Heart left ventricle (tissue), 16 donors: Measurements from ENCODE around the gene SPAG17. TPM values are rescaled to one million over a fixed set of nuclear protein-coding genes. Genes with fewer than 3 reads are reported as not detected.

Source experiments
- ATAC-seq, 4 donors: fragments of 200-7000 bp; cut with Tn5 transposase; one replicate each; pipeline ENCODE4 v1.9.1; 2020 to 2022; ENCODE audit warnings: moderate library complexity in 4 of 4, mild to moderate bottlenecking in 3 of 4, moderate number of reproducible peaks in 1 of 4
- DNase-seq, 5 donors: peaks; one replicate each; pipeline ENCODE4 v3.0.0-alpha.2; 2020
- H3K27ac ChIP-seq, 12 donors: fragments of 200-600 bp; sonication (generic) in 4 of 12; one replicate each; pipeline versions ENCODE4 v1.5.0 to v1.8.0; 2016 to 2022; ENCODE audit warnings: mild to moderate bottlenecking in 2 of 12
- H3K27me3 ChIP-seq, 9 donors: fragments of 200-600 bp; sonication (generic) in 2 of 9; one replicate each; pipeline versions ENCODE4 v1.5.1 to v1.8.0; 2016 to 2022; ENCODE audit warnings: mild to moderate bottlenecking in 3 of 9
- H3K36me3 ChIP-seq, 9 donors: fragments of 200-600 bp; sonication (generic) in 2 of 9; one replicate each; pipeline versions ENCODE4 v1.5.0 to v1.8.0; 2018 to 2022; ENCODE audit warnings: mild to moderate bottlenecking in 2 of 9
- H3K4me1 ChIP-seq, 12 donors: fragments of 200-600 bp; sonication (generic) in 4 of 12; one replicate each; pipeline versions ENCODE4 v1.5.0 to v1.8.0; 2016 to 2022; ENCODE audit warnings: mild to moderate bottlenecking in 3 of 12
- H3K4me3 ChIP-seq, 12 donors: fragments of 200-600 bp; sonication (generic) in 4 of 12; one replicate each; pipeline versions ENCODE4 v1.5.0 to v1.8.0; 2017 to 2022; ENCODE audit warnings: mild to moderate bottlenecking in 9 of 12, moderate library complexity in 4 of 12
- H3K9me3 ChIP-seq, 12 donors: fragments of 200-600 bp; sonication (generic) in 4 of 12; one replicate each; pipeline versions ENCODE4 v1.5.0 to v1.8.0; 2016 to 2022; ENCODE audit warnings: mild to moderate bottlenecking in 1 of 12
- POLR2A ChIP-seq, 2 donors: fragments of 450-650 bp; IDR thresholded peaks; one replicate each; pipeline ENCODE4 v1.6.1; 2017; ENCODE audit warnings: antibody characterized with exemption in 2 of 2, mild to moderate bottlenecking in 2 of 2, moderate library complexity in 2 of 2
- WGBS, 4 donors: extraction: QIAGEN DNeasy Blood & Tissue Kit in 2 of 4; methylation state at CpG; one replicate each; pipeline versions ENCODE4 v1.1.5 to v1.1.7; 2013 to 2018; 5-methylcytosine and 5-hydroxymethylcytosine counted together
- intact Hi-C, 10 donors: fragments of 100-400 bp; cut with DNase I; formaldehyde crosslinking; loops; one replicate each; pipeline versions ENCODE4 v1.11.1 to v1.14.2; 2022
- polyA plus RNA-seq, 2 donors: library from polyadenylated mRNA; stranded (reverse); fragments of 200-250 nt; gene quantifications; one replicate each; pipeline ENCODE4 v1.2.3, GENCODE V29; 2013
- total RNA-seq, 9 donors: library from RNA; depleted of rRNA in 2 of 9; stranded (reverse); fragments of >200 nt in 2 of 9; fragmentation: NEBNext Ultra II Directional in 3 of 9; extraction: Animal tissue kit (Norgen Biotek cat#: 25700) in 3 of 9; gene quantifications; one replicate each; pipeline versions ENCODE4 v1.1.0 to v1.2.4, GENCODE V29; 2016 to 2023
- TF ChIP-seq, protein P1 (sequence below), 12 donors: fragments of 200-600 bp; sonication (generic) in 4 of 12; IDR thresholded peaks; one replicate each; pipeline versions ENCODE4 v1.5.0 to v1.8.0; 2018 to 2022; ENCODE audit warnings: antibody characterized with exemption in 12 of 12, mild to moderate bottlenecking in 5 of 12
- donor health status: ischemic (EF 13 %, LVEDD 7.1; RV severe dilation, severe dysfunction).
- donor health status: healthy with polysubstance abuse.
- donor health status: DM: no; HTN: yes; CAD: no.
- donor health status: DM: no; HTN: no; CAD: no.
- donor health status: ischemic (EF 25% LVEDD 6.9; RV normal size, moderate dysfunction).
- donor health status: ischemic (EF 25% LVEDD 5.7; RV mildly dilated, moderate dysfunction).
- donor health status: healthy.
- donor health status: DM: yes; HTN: yes; CAD: no.
- donor health status: ischemic (EF 35%, LVEDD 5.7; RV mildly dilated, moderate dysfunction).
- donor health status: nonischemic (EF 11% LVEDD 7.7; RV severe dilation, severe dysfunction).
- donor health status: DM: yes; HTN: yes; CAD: no.
- donor health status: PGD.
- donor health status: ischemic (EF 29% LVEDD 5.4; RV normal size, mild dysfunction).
- donor health status: nonischemic (EF 23%, LVEDD 6.1; RV moderate dilation, normal function).

The SPAG17 gene
- total and polyA plus RNA-seq, 11 donors: 0.38 to 0.48 TPM; not detected in 9

DNA sequence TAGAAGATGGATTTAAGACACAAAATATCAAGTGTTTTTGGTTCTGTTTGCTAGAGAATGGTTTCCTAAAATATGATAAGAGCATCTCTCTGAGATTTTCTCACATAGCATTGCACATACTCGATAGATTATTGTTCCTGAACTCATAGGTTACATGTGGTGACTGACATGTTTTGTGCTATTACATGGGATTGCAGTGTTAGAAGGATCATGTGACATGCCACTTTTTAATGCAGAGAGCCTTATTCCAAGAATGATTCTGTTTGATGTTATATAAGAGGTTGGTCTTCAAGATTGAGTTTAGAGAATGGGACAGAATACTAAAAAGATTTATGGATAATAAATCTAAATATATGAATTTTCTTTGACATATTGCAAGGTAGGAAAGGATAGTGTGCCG lies 34.4 kb upstream of the SPAG17 start:
- Histone ChIP-seq H3K4me1 (no peaks in the 10 kb centered on the region), H3K27ac (no peak overlapping the region), H3K9me3 (no peaks in the 10 kb centered on the region), H3K27me3 (no peaks in the 10 kb centered on the region), H3K36me3 (no peaks in the 10 kb centered on the region), H3K4me3 (no peak overlapping the region)
- no peak for TF ChIP-seq POLR2A (IDR thresholded peaks at IDR 0.05)
- TF ChIP-seq, protein P1, sequence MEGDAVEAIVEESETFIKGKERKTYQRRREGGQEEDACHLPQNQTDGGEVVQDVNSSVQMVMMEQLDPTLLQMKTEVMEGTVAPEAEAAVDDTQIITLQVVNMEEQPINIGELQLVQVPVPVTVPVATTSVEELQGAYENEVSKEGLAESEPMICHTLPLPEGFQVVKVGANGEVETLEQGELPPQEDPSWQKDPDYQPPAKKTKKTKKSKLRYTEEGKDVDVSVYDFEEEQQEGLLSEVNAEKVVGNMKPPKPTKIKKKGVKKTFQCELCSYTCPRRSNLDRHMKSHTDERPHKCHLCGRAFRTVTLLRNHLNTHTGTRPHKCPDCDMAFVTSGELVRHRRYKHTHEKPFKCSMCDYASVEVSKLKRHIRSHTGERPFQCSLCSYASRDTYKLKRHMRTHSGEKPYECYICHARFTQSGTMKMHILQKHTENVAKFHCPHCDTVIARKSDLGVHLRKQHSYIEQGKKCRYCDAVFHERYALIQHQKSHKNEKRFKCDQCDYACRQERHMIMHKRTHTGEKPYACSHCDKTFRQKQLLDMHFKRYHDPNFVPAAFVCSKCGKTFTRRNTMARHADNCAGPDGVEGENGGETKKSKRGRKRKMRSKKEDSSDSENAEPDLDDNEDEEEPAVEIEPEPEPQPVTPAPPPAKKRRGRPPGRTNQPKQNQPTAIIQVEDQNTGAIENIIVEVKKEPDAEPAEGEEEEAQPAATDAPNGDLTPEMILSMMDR (IDR thresholded peaks at IDR 0.05): no peak
- WGBS, 4 donors: 83 to 87% (median 86%) methylated on average over 2 of the region's 2 CpGs
- ATAC-seq (no peak), DNase-seq (no peak)
- intact Hi-C loops: no loop called here

DNA sequence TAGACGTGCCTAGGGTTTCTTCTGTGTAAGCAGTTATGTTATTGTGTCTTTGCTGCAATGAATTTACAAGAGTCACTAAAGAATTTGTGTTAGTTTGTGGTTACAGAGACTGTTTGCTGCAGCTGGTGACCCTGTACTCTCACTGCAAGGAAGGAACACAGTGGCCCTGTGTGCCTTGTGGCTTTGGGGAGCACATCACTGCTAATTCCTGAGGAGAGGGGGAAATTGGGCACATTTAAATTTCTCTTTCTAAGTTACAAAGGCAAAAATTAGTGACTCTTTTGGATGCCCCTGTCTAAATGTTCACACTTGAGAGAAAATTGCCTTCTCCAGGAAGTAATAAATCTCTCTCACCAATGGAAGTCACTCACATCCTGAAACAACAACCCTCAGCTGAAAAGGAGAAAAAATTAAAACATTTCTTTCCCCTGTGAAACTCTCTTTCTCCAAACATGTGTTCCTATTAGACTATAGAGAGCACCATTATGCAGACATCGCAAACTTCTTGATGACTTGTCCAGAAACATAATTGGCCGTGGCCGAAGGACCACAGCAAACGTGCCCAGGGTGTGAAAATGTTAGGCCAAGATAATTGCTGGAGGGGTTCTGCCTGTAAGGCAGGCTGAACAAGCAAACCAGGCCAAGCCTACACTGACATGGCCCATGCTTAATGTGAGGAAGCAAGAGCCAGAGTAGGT lies 32.3 kb upstream of the SPAG17 start:
- Histone ChIP-seq H3K4me1 (no peaks in the 10 kb centered on the region), H3K36me3 (no peaks in the 10 kb centered on the region), H3K9me3 (peaks cover 0 to 7% (median 0%) of the 10 kb centered on the region in 12 donors), H3K4me3 (no peak overlapping the region), H3K27me3 (no peaks in the 10 kb centered on the region), H3K27ac (no peak overlapping the region)
- DNase-seq: no peak
- WGBS, 4 donors: 54 to 63% (median 59%) methylated on average over 5 of the region's 5 CpGs
- no peak for ATAC-seq
- TF ChIP-seq, protein P1 (IDR thresholded peaks at IDR 0.05): no peak
- no peak for TF ChIP-seq POLR2A (IDR thresholded peaks at IDR 0.05)
- intact Hi-C loops: no loop called here

DNA sequence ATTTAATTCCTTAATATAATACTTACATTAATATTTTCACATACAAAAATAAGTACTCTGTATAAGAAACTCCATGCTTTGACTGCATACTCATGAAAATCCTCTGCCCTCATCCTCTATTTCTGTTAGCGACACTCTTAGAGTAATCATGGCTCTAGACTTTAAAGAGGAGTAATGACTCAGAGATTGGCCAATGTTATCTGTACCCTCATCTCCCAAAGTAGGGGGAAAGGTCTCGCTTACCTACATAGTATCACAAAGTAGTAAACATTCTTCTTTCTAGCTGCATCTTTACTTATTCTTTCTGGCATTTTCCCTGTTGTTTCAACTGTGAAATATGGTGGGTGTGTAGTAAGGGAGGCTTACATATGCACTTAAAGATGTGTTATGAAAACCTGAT lies 29.8 kb upstream of the SPAG17 start:
- no peak overlapping the region for H3K4me3 ChIP-seq
- H3K36me3 ChIP-seq: no peaks in the 10 kb centered on the region
- 78 to 83% (median 82%) methylated on average over 2 of the region's 2 CpGs for WGBS, 4 donors
- no peaks in the 10 kb centered on the region for H3K4me1 ChIP-seq
- no peaks in the 10 kb centered on the region for H3K27me3 ChIP-seq
- intact Hi-C loops: no loop called here
- ATAC-seq (no peak), DNase-seq (no peak)
- TF ChIP-seq POLR2A (IDR thresholded peaks at IDR 0.05): no peak
- TF ChIP-seq, protein P1 (IDR thresholded peaks at IDR 0.05): no peak
- H3K9me3 ChIP-seq: peaks cover 0 to 9% (median 0%) of the 10 kb centered on the region in 12 donors
- no peak overlapping the region for H3K27ac ChIP-seq

DNA sequence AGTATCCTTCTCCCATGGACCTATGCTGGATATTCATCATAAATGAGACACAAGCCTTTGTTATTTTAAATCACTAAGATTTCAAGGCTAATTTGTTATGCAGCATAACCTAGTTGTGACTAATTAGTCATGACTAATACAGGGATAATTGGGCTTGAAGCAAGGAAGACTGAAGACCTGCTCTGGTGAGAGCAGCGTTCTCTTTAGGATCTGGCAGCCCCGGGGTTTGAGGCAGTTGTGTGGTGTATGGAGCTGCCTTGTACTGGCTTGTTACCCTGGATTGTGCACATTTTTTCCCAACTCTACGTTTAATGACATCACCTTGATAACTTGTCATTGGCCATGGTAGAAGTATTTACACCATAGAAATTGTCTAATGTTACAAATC lies 25.7 kb upstream of the SPAG17 start:
- WGBS, 4 donors: 66 to 84% (median 77%) methylated on average over 3 of the region's 3 CpGs
- intact Hi-C loops: no loop called here
- peaks cover 0 to 9% (median 0%) of the 10 kb centered on the region in 12 donors for H3K9me3 ChIP-seq

More for the DNA sequence above, 25.7 kb upstream of the SPAG17 start:
- no peaks in the 10 kb centered on the region for H3K4me1 ChIP-seq
- no peaks in the 10 kb centered on the region for H3K27me3 ChIP-seq
- H3K4me3 ChIP-seq: no peak overlapping the region
- H3K27ac ChIP-seq: no peak overlapping the region
- no peaks in the 10 kb centered on the region for H3K36me3 ChIP-seq
- TF ChIP-seq, protein P1 (IDR thresholded peaks at IDR 0.05): no peak
- TF ChIP-seq POLR2A (IDR thresholded peaks at IDR 0.05): no peak
- DNase-seq (no peak), ATAC-seq (no peak)
